CD8-positive, alpha-beta memory T cell (primary cell): ENCODE measurements around the gene WFIKKN1. TPM values are rescaled to one million over a fixed set of nuclear protein-coding genes. Genes with fewer than 3 reads are reported as not detected.
"Not testable (repeated sequence)": the region's sequence is repeated elsewhere in the genome, so short reads cannot be mapped to it uniquely, and the experiment has no call there.

Experiments
- CTCF ChIA-PET: fragments of 350-600 bp; sonication (Branson Sonifier 250); formaldehyde crosslinking; loops from one replicate; lab custom pipeline; 2021; ENCODE audit warnings: antibody characterized with exemption; lab: Charles Lee
- POLR2A ChIA-PET: fragments of 350-600 bp; sonication (Branson Sonifier 250); formaldehyde crosslinking; loops from one replicate; lab custom pipeline; 2021; ENCODE audit warnings: antibody characterized with exemption; lab: Charles Lee
- DNase-seq, 5 donors: peaks; one replicate each; pipeline versions ENCODE4 v3.0.0 to v3.0.0-alpha.2; 2020 to 2022; ENCODE audit warnings: mixed read lengths in 1 of 5
- H3K27ac ChIP-seq: one replicate; pipeline ENCODE4 v1.7.0; 2013; ENCODE audit warnings: low read depth, mild to moderate bottlenecking, low read length, moderate library complexity
- H3K27me3 ChIP-seq: 2 replicates; pipeline ENCODE4 v1.7.0; 2013; ENCODE audit warnings: low read length, mild to moderate bottlenecking; ENCODE audit not compliant: insufficient read depth, poor library complexity, severe bottlenecking
- H3K36me3 ChIP-seq: 2 replicates; pipeline ENCODE4 v1.7.0; 2013; ENCODE audit warnings: mild to moderate bottlenecking, low read length, moderate library complexity; ENCODE audit not compliant: insufficient read depth
- H3K4me1 ChIP-seq: 2 replicates; pipeline ENCODE4 v1.7.0; 2013; ENCODE audit warnings: mild to moderate bottlenecking, low read length, moderate library complexity; ENCODE audit not compliant: insufficient read depth
- H3K4me3 ChIP-seq: 2 replicates; pipeline ENCODE4 v1.7.0; 2013; ENCODE audit warnings: mild to moderate bottlenecking, low read length
- H3K9me3 ChIP-seq: 2 replicates; pipeline ENCODE4 v1.7.0; 2013; ENCODE audit warnings: mild to moderate bottlenecking, low read length
- H3K27ac Mint-ChIP-seq, 8 donors: one replicate each; pipeline ENCODE4 v1.8.0; 2020 to 2021; ENCODE audit warnings: mixed read lengths in 8 of 8, mild to moderate bottlenecking in 6 of 8, inconsistent platforms in 3 of 8, moderate library complexity in 3 of 8
- H3K27me3 Mint-ChIP-seq, 2 donors: one replicate each; pipeline ENCODE4 v1.8.0; 2020 to 2021; ENCODE audit warnings: mixed read lengths in 2 of 2, mild to moderate bottlenecking in 1 of 2, moderate library complexity in 1 of 2
- H3K36me3 Mint-ChIP-seq, 3 donors: one replicate each; pipeline ENCODE4 v1.8.0; 2020 to 2021; ENCODE audit warnings: mixed read lengths in 3 of 3, inconsistent platforms in 1 of 3, mild to moderate bottlenecking in 1 of 3
- H3K4me1 Mint-ChIP-seq, 3 donors: one replicate each; pipeline ENCODE4 v1.8.0; 2020 to 2021; ENCODE audit warnings: mixed read lengths in 3 of 3, inconsistent platforms in 1 of 3, mild to moderate bottlenecking in 1 of 3
- H3K4me3 Mint-ChIP-seq, 7 donors: one replicate each; pipeline ENCODE4 v1.8.0; 2020 to 2021; ENCODE audit warnings: mixed read lengths in 7 of 7, mild to moderate bottlenecking in 6 of 7, moderate library complexity in 4 of 7, inconsistent platforms in 2 of 7
- H3K9me3 Mint-ChIP-seq, 5 donors: one replicate each; pipeline ENCODE4 v1.8.0; 2020 to 2022; ENCODE audit warnings: mixed read lengths in 5 of 5, mild to moderate bottlenecking in 3 of 5, moderate library complexity in 2 of 5, inconsistent platforms in 1 of 5
- polyA plus RNA-seq: library from polyadenylated mRNA; unstranded; fragments of 300-500 nt; fragmentation: Illumina TruSeq; gene quantifications from one replicate; pipeline ENCODE4 v1.2.3, GENCODE V29; 2021
- total RNA-seq, 2 experiments: library from RNA; stranded (reverse); gene quantifications; one replicate each; pipeline ENCODE4 v1.2.3, GENCODE V29; 2021

WFIKKN1 gene
- total and polyA plus RNA-seq, 3 experiments from 2014 or later: 0.09 to 0.22 (median 0.11) TPM

- CTCF ChIA-PET: no interaction called here
- H3K4me3 ChIP-seq: no peak overlapping the region
- no peak for DNase-seq
- no peaks in the 10 kb centered on the region for H3K27me3 ChIP-seq
- H3K27ac Mint-ChIP-seq: peak overlapping the region in 1 of 8 donors; percentile 27
- no peaks in the 10 kb centered on the region for H3K4me1 ChIP-seq
- no peaks in the 10 kb centered on the region for H3K9me3 ChIP-seq
- peaks cover 0 to 28% (median 0%) of the 10 kb centered on the region in 3 donors for H3K36me3 Mint-ChIP-seq
- no peak overlapping the region for H3K27ac ChIP-seq
- no peaks in the 10 kb centered on the region for H3K9me3 Mint-ChIP-seq
- no peaks in the 10 kb centered on the region for H3K27me3 Mint-ChIP-seq
- peaks cover 18 to 38% (median 19%) of the 10 kb centered on the region in 3 donors for H3K4me1 Mint-ChIP-seq
- peak overlapping the region in 1 of 7 donors; percentile 28 for H3K4me3 Mint-ChIP-seq
- POLR2A ChIA-PET: no interaction called here
- no peaks in the 10 kb centered on the region for H3K36me3 ChIP-seq
Measured at GRCh38 chr16:596736-597060, 34.1 kb upstream of the WFIKKN1 start.

DNA sequence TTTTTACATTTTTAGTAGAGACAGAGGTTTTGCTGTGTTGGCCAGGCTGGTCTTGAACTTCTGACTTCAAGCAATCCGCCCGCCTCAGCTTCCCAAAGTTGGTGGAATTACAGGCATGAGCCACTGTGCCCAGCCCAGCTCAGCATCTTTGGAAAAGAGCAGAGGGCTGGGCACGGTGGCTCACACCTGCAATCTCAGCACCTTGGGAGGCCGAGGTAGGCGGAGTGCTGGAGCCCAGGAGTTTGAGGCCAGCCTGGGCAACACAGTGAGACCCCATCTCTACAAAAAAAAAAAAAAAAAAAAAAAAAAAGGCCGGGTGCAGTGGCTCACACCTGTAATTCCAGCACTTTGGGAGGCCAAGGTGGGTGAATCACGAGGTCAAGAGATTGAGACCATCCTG is 33.1 kb upstream of the WFIKKN1 start:
- H3K4me3 ChIP-seq, H3K9me3 ChIP-seq, H3K36me3 ChIP-seq, H3K4me1 ChIP-seq, DNase-seq, H3K27ac Mint-ChIP-seq, H3K27me3 Mint-ChIP-seq, CTCF ChIA-PET, H3K27ac ChIP-seq, H3K9me3 Mint-ChIP-seq, H3K4me3 Mint-ChIP-seq, POLR2A ChIA-PET, H3K27me3 ChIP-seq: not testable (repeated sequence)
- H3K36me3 Mint-ChIP-seq: peaks cover 0 to 28% (median 0%) of the 10 kb centered on the region in 3 donors
- peaks cover 14 to 30% (median 15%) of the 10 kb centered on the region in 3 donors for H3K4me1 Mint-ChIP-seq

DNA sequence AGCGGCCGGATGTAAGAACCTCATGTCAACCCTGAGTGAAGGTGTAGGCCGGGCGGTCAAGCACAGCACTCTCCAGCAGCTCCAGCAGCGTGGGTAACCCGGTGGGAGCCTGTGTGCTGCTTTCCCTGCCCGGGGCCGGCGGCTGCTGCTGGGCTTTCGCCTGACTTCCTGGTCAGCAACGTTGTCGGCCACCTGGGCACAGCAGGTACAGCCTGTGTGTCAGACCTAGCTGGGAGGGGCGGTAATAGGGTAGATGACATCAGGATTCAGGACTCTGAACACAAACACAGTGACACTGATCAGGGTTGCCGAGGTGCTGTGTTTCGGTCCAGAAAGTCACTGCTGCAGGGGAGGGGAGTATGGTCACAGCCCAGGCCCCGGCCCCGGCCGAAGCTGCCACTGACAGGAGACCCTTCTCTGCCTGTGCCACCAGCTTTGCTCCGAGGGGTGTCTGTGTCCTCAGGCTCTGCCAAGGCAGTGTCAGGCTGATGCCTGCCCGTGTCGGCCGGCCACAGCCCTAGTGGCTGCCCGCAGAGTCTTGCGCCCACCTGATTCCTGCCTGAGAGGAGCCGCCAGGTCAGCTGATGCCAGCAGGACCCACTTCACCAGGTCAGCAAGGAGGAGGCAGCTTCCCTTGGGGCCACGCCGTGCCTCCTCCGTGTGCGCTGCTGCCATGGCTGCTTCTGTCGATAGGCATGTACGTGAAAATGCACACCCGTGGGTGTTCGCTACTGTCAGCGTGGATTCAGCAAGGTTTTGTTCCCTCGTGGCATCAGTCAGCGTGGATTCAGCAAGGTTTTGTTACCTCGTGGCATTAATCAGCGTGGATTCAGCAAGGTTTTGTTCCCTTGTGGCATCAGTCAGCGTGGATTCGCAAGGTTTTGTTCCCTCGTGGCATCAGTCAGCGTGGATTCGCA is 31.7 kb upstream of the WFIKKN1 start:
- Mint-ChIP-seq H3K27me3 (no peaks in the 10 kb centered on the region), H3K4me3 (peak overlapping the region in 1 of 7 donors; percentile 48), H3K4me1 (peaks cover 17 to 29% (median 20%) of the 10 kb centered on the region in 3 donors), H3K36me3 (peaks cover 0 to 19% (median 0%) of the 10 kb centered on the region in 3 donors), H3K27ac (no peak overlapping the region), H3K9me3 (no peaks in the 10 kb centered on the region)
- ChIA-PET CTCF (no interaction called here), POLR2A (no interaction called here)
- Histone ChIP-seq H3K4me1 (no peaks in the 10 kb centered on the region), H3K9me3 (no peaks in the 10 kb centered on the region), H3K36me3 (no peaks in the 10 kb centered on the region), H3K4me3 (no peak overlapping the region), H3K27me3 (no peaks in the 10 kb centered on the region), H3K27ac (no peak overlapping the region)
- DNase-seq: no peak

DNA sequence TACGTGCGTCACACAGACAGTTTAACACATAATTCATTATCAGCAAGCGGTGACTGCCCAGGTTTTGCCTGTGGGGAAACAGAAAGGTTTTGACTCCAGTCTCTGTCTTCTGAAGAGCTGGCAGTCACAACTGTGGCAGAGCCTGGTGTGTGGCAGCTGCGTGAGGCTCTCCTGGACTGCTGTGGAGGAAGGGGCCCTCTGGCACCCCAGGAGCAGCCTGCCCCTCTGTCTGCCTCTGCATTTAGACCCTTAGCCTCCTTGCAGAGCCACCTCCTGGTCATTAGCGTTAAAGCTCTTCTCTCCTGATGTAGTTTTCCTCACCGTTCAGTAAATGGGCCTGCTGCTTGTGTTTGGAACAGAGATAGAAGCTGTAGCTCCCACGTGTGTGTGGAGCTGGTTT is 30.0 kb upstream of the WFIKKN1 start:
- Histone ChIP-seq H3K27me3 (no peaks in the 10 kb centered on the region), H3K4me3 (no peak overlapping the region), H3K4me1 (no peaks in the 10 kb centered on the region), H3K9me3 (no peaks in the 10 kb centered on the region), H3K36me3 (no peaks in the 10 kb centered on the region), H3K27ac (no peak overlapping the region)
- CTCF ChIA-PET: interaction anchor here (0.9 to 2.3 kb wide), 2 partner anchors 19 to 22 kb away, joined by 4 to 5 read pairs; no protein-coding TSS in a partner anchor
- Mint-ChIP-seq H3K27me3 (no peaks in the 10 kb centered on the region), H3K4me1 (peaks cover 11 to 20% (median 18%) of the 10 kb centered on the region in 3 donors), H3K27ac (no peak overlapping the region), H3K36me3 (peaks cover 0 to 16% (median 0%) of the 10 kb centered on the region in 3 donors), H3K4me3 (no peak overlapping the region), H3K9me3 (no peaks in the 10 kb centered on the region)
- POLR2A ChIA-PET: no interaction called here
- DNase-seq: no peak

DNA sequence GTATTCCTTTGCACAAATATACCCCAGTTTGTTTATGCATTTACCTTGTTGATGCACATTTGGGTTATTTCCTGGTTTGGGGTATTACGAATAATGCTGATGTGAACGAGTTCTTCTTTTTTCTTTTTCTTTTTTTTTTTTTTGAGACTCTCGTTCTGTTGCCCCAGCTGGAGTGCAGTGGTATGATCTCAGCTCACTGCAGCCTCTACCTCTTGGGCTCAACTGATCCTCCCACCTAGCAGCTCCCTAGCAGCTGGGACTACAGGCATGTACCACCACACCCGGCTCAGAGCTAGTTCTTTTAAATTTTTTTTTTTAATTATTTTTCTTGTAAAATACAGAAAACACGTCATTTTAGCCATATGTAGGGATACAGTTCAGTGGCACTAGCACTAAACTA is 26.9 kb upstream of the WFIKKN1 start:
- H3K27ac Mint-ChIP-seq: peak overlapping the region in 1 of 8 donors; percentile 53
- POLR2A ChIA-PET: no interaction called here
- H3K27me3 Mint-ChIP-seq: peaks cover 0 to 1% of the 10 kb centered on the region in 2 donors
- peaks cover 0 to 2% (median 0%) of the 10 kb centered on the region in 3 donors for H3K36me3 Mint-ChIP-seq
- H3K4me3 ChIP-seq: no peak overlapping the region
- peaks cover 11 to 15% (median 14%) of the 10 kb centered on the region in 3 donors for H3K4me1 Mint-ChIP-seq
- no peaks in the 10 kb centered on the region for H3K9me3 ChIP-seq
- CTCF ChIA-PET: no interaction called here
- H3K4me3 Mint-ChIP-seq: peak overlapping the region in 1 of 7 donors; percentile 65
- H3K27ac ChIP-seq: no peak overlapping the region
- H3K36me3 ChIP-seq: no peaks in the 10 kb centered on the region
- no peaks in the 10 kb centered on the region for H3K9me3 Mint-ChIP-seq
- no peak for DNase-seq
- no peaks in the 10 kb centered on the region for H3K27me3 ChIP-seq
- H3K4me1 ChIP-seq: no peaks in the 10 kb centered on the region

- Mint-ChIP-seq H3K9me3 (no peaks in the 10 kb centered on the region), H3K27ac (no peak overlapping the region), H3K36me3 (peaks cover 0 to 1% (median 0%) of the 10 kb centered on the region in 3 donors), H3K4me3 (no peak overlapping the region), H3K4me1 (peaks cover 15 to 22% (median 19%) of the 10 kb centered on the region in 3 donors), H3K27me3 (peaks cover 0 to 1% of the 10 kb centered on the region in 2 donors)
- no peak for DNase-seq
- CTCF ChIA-PET: no interaction called here
- POLR2A ChIA-PET: no interaction called here
- no peak overlapping the region for H3K27ac ChIP-seq
- no peaks in the 10 kb centered on the region for H3K36me3 ChIP-seq
- H3K9me3 ChIP-seq: no peaks in the 10 kb centered on the region
- no peaks in the 10 kb centered on the region for H3K27me3 ChIP-seq
- H3K4me1 ChIP-seq: no peaks in the 10 kb centered on the region
- H3K4me3 ChIP-seq: no peak overlapping the region
Measured at GRCh38 chr16:606656-607307, 24.0 kb upstream of the WFIKKN1 start.

- Mint-ChIP-seq H3K36me3 (peaks cover 0 to 1% (median 0%) of the 10 kb centered on the region in 3 donors), H3K27ac (peak overlapping the region in 1 of 8 donors; percentile 29), H3K9me3 (no peaks in the 10 kb centered on the region), H3K27me3 (peaks cover 0 to 1% of the 10 kb centered on the region in 2 donors), H3K4me1 (peaks cover 10 to 18% (median 15%) of the 10 kb centered on the region in 3 donors), H3K4me3 (no peak overlapping the region)
- Histone ChIP-seq H3K4me1 (no peaks in the 10 kb centered on the region), H3K4me3 (no peak overlapping the region), H3K27me3 (no peaks in the 10 kb centered on the region), H3K27ac (no peak overlapping the region), H3K36me3 (no peaks in the 10 kb centered on the region), H3K9me3 (no peaks in the 10 kb centered on the region)
- ChIA-PET CTCF (no interaction called here), POLR2A (no interaction called here)
- DNase-seq: no peak
Measured at GRCh38 chr16:608019-608418, 22.8 kb upstream of the WFIKKN1 start.

DNA sequence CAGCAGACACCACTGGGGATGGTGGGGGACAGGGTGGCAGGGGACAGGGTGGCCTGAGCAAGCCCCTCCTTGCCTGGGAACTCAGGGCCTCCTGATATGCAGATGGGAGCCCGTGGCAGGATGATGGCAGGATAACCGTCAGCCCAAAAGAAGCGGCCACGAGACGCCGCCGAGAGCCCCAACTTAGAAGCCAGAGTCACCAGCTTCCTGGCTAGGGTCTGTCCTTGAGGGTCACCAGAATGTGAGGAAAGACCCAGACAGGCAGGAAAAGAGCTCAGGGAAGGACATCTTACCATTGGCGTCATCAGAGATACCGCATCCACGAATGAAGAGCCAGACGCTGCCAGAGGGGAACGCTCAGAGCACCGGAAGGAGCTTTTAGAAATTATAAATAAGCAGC is 21.5 kb upstream of the WFIKKN1 start:
- no peak for DNase-seq
- no peak overlapping the region for H3K4me3 Mint-ChIP-seq
- peak overlapping the region in 1 of 8 donors; percentile 12 for H3K27ac Mint-ChIP-seq
- H3K36me3 Mint-ChIP-seq: peaks cover 0 to 2% (median 0%) of the 10 kb centered on the region in 3 donors
- H3K27me3 Mint-ChIP-seq: peaks cover 0 to 1% of the 10 kb centered on the region in 2 donors
- no peaks in the 10 kb centered on the region for H3K27me3 ChIP-seq
- no peaks in the 10 kb centered on the region for H3K9me3 ChIP-seq
- no peaks in the 10 kb centered on the region for H3K36me3 ChIP-seq
- ChIA-PET POLR2A (no interaction called here), CTCF (interaction anchor here (1.6 to 1.7 kb wide), 2 partner anchors 29 to 30 kb away, joined by 4 to 5 read pairs; no protein-coding TSS in a partner anchor)
- H3K9me3 Mint-ChIP-seq: no peaks in the 10 kb centered on the region
- H3K27ac ChIP-seq: no peak overlapping the region
- peaks cover 3 to 10% (median 7%) of the 10 kb centered on the region in 3 donors for H3K4me1 Mint-ChIP-seq
- H3K4me1 ChIP-seq: no peaks in the 10 kb centered on the region
- no peak overlapping the region for H3K4me3 ChIP-seq
